MCF 10A (cell line): ENCODE measurements around the gene PHACTR3. TPM values are rescaled to one million over a fixed set of nuclear protein-coding genes. Genes with fewer than 3 reads are reported as not detected.

Experiments used
- BruUV-seq: library from RNA; stranded (reverse); fragments of 400-500 nt; replicated peaks from 2 replicates; lab custom pipeline; 2021; lab: Mats Ljungman, UMichigan
- CTCF ChIA-PET: fragments of 300-600 bp; sonication (Branson Sonifier 250); formaldehyde crosslinking; extraction: SDS; loops from one replicate; lab custom pipeline; 2021; ENCODE audit warnings: antibody characterized with exemption, inconsistent platforms; lab: Yijun Ruan, JAX
- POLR2A ChIA-PET: fragments of 300-600, 350-650 bp; sonication (Branson Sonifier 250); formaldehyde crosslinking; extraction: SDS; loops from one replicate; lab custom pipeline; 2020; ENCODE audit warnings: antibody characterized with exemption, inconsistent platforms; lab: Yijun Ruan, JAX
- DNase-seq: peaks from one replicate; pipeline ENCODE4 v3.0.0-alpha.2; 2018; ENCODE audit not compliant: unreplicated experiment
- H3K27ac Mint-ChIP-seq: one replicate; pipeline ENCODE4 v1.8.0; 2022; ENCODE audit warnings: mild to moderate bottlenecking, low read depth, mixed read lengths; ENCODE audit not compliant: unreplicated experiment
- H3K27me3 Mint-ChIP-seq: one replicate; pipeline ENCODE4 v1.8.0; 2022; ENCODE audit warnings: mixed read lengths; ENCODE audit not compliant: insufficient read depth, unreplicated experiment
- H3K36me3 Mint-ChIP-seq: one replicate; pipeline ENCODE4 v1.8.0; 2022; ENCODE audit warnings: mild to moderate bottlenecking, moderate library complexity, mixed read lengths; ENCODE audit not compliant: insufficient read depth, unreplicated experiment
- H3K4me1 Mint-ChIP-seq: one replicate; pipeline ENCODE4 v1.8.0; 2022; ENCODE audit warnings: mixed read lengths; ENCODE audit not compliant: insufficient read depth, unreplicated experiment
- H3K4me3 Mint-ChIP-seq: one replicate; pipeline ENCODE4 v1.8.0; 2022; ENCODE audit warnings: mild to moderate bottlenecking, moderate library complexity, mixed read lengths; ENCODE audit not compliant: unreplicated experiment
- H3K9me3 Mint-ChIP-seq: one replicate; pipeline ENCODE4 v1.8.0; 2022; ENCODE audit warnings: mixed read lengths; ENCODE audit not compliant: unreplicated experiment
- intact Hi-C: fragments of 100-400 bp; cut with micrococcal nuclease; formaldehyde crosslinking; loops from 2 replicates; pipeline ENCODE4 v1.14.1; 2022
- total RNA-seq: library from RNA; stranded (reverse); gene quantifications from 2 replicates; pipeline ENCODE4 v1.2.3, GENCODE V29; 2022
- TF ChIP-seq, protein P1 (sequence below): fragments of 200-600 bp; IDR thresholded peaks from one replicate; pipeline ENCODE4 v1.8.0; 2022; ENCODE audit warnings: antibody characterized with exemption, mild to moderate bottlenecking; ENCODE audit not compliant: unreplicated experiment

Gene PHACTR3
- total RNA-seq, 1 experiment from 2014 or later = 22.8 TPM

DNA sequence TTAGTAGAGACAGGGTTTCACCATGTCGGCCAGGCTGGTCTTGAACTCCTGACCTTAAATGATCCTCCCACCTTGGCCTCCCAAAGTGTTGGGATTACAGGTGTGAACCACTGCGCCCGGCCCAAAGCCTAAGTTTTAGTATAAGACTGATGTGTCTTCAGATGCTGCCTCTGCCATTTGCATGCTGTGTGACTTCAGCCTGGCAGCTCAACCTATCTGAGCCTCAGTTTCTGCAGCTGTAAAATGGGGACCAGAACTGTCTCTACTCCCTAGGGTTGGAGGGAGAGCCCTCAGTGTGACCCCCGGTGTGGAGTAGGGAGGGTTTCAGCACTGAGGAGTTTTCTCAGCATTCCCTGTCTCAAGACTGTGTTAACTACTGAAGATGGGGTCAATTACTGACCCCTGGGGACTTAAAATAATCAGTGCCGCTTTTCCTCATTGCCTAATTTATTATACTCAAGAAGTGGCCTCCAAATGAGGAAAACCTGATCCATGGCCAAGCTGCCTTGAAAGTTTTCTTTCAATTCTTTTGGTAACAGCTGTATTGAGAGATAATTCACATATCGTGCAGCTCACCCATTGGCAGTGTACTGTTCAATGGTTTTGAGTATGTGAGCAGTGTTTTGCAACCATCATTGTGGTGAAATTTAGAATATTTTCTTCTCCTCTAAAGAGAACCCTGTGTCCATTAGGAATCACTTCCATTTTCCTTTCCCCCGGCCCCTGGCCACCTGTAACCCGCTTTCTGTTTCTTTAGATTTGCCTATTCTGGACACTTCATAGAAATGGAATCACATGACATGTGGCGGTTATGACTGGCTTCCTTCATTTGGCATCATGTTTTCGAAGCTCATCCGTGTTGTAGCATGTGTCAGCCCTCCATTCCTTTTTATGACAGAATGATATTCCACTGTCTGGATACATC, 64.8 kb downstream of the PHACTR3 start:
- no peak overlapping the region for H3K27ac Mint-ChIP-seq
- ChIA-PET CTCF (interaction anchor here (0.6 to 3.2 kb wide), 4 partner anchors 14 to 381 kb away, joined by 3 to 10 read pairs (median 4); no protein-coding TSS in a partner anchor), POLR2A (no interaction called here)
- no TSS peak for BruUV-seq
- no peaks in the 10 kb centered on the region for H3K36me3 Mint-ChIP-seq
- peaks cover 86% of the 10 kb centered on the region for H3K27me3 Mint-ChIP-seq
- H3K4me3 Mint-ChIP-seq = no peak overlapping the region
- no peaks in the 10 kb centered on the region for H3K4me1 Mint-ChIP-seq
- TF ChIP-seq, protein P1, sequence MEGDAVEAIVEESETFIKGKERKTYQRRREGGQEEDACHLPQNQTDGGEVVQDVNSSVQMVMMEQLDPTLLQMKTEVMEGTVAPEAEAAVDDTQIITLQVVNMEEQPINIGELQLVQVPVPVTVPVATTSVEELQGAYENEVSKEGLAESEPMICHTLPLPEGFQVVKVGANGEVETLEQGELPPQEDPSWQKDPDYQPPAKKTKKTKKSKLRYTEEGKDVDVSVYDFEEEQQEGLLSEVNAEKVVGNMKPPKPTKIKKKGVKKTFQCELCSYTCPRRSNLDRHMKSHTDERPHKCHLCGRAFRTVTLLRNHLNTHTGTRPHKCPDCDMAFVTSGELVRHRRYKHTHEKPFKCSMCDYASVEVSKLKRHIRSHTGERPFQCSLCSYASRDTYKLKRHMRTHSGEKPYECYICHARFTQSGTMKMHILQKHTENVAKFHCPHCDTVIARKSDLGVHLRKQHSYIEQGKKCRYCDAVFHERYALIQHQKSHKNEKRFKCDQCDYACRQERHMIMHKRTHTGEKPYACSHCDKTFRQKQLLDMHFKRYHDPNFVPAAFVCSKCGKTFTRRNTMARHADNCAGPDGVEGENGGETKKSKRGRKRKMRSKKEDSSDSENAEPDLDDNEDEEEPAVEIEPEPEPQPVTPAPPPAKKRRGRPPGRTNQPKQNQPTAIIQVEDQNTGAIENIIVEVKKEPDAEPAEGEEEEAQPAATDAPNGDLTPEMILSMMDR = no peak
- intact Hi-C loops = no loop called here
- DNase-seq = no peak
- H3K9me3 Mint-ChIP-seq = no peaks in the 10 kb centered on the region

DNA sequence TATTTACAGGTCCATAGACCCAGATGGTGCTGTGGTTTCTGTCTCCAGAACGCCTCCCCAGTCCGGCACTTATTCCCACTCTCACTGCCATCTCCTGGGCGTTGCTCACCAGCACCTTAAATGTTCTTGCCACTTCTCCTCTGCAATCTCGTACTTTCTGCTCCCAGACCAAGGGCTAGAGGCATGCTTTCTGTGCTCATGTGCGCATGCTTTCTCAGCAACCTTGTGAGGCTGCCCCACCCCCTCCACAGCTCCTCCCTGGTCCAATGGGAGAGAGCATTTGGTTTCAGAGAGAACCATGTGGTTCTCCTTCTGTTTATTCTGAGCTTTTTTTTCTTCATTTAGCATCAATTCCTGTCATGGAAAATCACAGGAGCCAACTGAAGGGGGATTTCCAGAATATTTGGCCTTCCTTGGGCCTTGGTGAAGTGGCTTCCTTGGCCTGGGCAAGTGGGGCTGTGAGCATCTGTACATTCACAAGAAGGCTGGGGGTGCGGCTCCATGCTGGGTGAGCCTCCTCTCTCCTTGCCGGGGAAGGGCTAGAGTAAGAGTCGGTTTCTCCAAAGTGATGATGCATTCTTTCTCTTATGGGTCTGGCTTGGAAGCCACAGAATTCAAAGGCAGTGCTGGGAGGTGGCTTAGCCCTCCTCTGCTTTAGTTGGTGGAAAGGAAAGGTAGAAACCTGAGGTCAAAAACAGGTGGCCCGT, 66.6 kb downstream of the PHACTR3 start:
- Mint-ChIP-seq H3K27me3 (peaks cover 86% of the 10 kb centered on the region), H3K36me3 (no peaks in the 10 kb centered on the region), H3K9me3 (no peaks in the 10 kb centered on the region), H3K4me1 (no peaks in the 10 kb centered on the region), H3K4me3 (no peak overlapping the region), H3K27ac (no peak overlapping the region)
- no peak for DNase-seq
- TF ChIP-seq, protein P1 = no peak
- intact Hi-C loops = no loop called here
- POLR2A ChIA-PET = interaction anchor here (0.6 kb wide), 1 partner anchor 1088 kb away, joined by 3 read pairs; no protein-coding TSS in a partner anchor
- no TSS peak for BruUV-seq
- CTCF ChIA-PET = interaction anchor here (0.6 to 3.2 kb wide), 2 partner anchors 71 to 100 kb away, joined by 4 to 10 read pairs; no protein-coding TSS in a partner anchor

DNA sequence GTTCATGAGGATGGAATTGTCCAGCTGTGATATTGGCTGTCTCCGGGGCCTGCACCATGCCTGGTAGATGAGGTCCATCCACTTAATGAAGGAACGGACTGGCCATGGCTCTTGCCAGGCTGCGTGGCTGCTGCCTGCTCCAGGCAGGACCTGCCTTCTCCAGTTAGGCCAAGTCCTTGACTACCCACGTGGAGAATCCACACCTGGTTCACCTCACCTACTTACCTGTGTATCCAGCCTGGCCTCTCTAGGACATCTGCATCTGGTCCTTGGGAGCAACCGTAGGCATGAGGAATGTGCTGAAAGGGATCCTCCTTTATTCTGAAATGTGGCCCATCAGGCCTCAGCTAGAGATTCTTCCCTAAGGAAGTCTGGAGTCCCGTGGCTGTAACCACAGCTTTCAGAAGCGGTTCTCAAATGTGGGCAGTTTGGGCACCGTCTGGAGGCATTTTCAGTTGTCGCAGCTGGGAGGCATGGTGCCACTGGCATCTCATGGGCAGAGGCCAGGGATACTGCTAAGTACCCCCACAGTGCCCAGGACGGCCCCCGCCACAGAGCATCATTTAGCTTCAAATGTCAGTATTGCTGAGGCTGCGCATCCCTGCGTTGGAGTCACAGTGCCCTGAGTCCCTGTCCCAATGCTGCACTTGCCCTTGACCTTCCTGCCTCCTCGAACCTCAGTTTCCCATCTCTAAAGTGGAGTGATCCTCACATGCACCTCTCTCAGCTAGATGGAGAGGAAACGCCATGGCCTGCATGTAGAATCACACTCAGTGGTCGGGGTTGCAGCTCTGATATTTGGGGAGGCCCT, 67.5 kb downstream of the PHACTR3 start:
- ChIA-PET CTCF (interaction anchor here (0.6 kb wide), 3 partner anchors 70 to 713 kb away, joined by 3 to 4 read pairs (median 4); no protein-coding TSS in a partner anchor), POLR2A (no interaction called here)
- no peaks in the 10 kb centered on the region for H3K4me1 Mint-ChIP-seq

More for the DNA sequence above, 67.5 kb downstream of the PHACTR3 start:
- no TSS peak for BruUV-seq
- H3K9me3 Mint-ChIP-seq = no peaks in the 10 kb centered on the region
- intact Hi-C loops = no loop called here
- H3K27ac Mint-ChIP-seq = no peak overlapping the region
- TF ChIP-seq, protein P1 = no peak
- H3K27me3 Mint-ChIP-seq = peaks cover 86% of the 10 kb centered on the region
- no peak for DNase-seq
- H3K36me3 Mint-ChIP-seq = no peaks in the 10 kb centered on the region
- H3K4me3 Mint-ChIP-seq = no peak overlapping the region
